ENCODE measurements around the gene BCAN. TPM values are rescaled to one million over a fixed set of nuclear protein-coding genes. Genes with fewer than 3 reads are reported as not detected.

BCAN gene
- total and polyA plus RNA-seq, 2 experiments from 2014 or later: 2.3 to 5.5 TPM

DNA sequence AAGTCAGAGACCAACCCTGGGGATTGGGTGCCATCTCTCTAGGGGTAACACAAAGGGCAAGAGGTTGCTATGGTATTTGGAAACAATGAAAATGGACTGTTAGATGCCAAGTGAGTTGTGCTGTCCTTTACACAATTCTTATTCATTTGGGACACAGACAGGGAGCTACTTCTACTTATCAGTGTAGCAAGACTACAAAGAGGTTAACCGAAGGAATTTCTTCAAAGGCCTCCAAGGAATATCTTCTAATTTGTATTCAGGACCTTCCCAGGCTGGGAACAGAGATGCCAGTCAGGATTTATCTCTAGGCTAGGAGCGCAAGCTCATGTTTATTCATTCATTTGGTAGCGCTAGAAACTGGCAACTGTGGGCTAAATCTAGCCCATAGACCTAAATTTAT, 47.7 kb upstream of the BCAN start (continued):
- TF ChIP-seq ETS1 (IDR thresholded peaks at IDR 0.05) (no peak), STAT1 (IDR thresholded peaks at IDR 0.05; ENCODE audit: unreplicated experiment) (no peak), EZH2 (IDR thresholded peaks at IDR 0.05; ENCODE audit: low read depth, unreplicated experiment) (no peak)

- TF ChIP-seq EZH2phosphoT487 (IDR thresholded peaks at IDR 0.05; ENCODE audit: unreplicated experiment) (no peak), NANOG (IDR thresholded peaks at IDR 0.05; ENCODE audit: borderline replicate concordance) (no peak), JUNB (IDR thresholded peaks at IDR 0.05; ENCODE audit: unreplicated experiment) (no peak), CTCF (conservative IDR thresholded peaks at IDR 0.05; ENCODE audit: low read depth in 2 of 2) (no peak), ZNF331 (CRISPR knock-in tag; IDR thresholded peaks at IDR 0.05; ENCODE audit: low read depth) (no peak), ZNF114 (CRISPR knock-in tag; IDR thresholded peaks at IDR 0.05) (no peak), POLR2AphosphoS5 (IDR thresholded peaks at IDR 0.05; ENCODE audit: low read depth) (no peak), CREB1 (CRISPR knock-in tag; IDR thresholded peaks at IDR 0.05; ENCODE audit: low read depth) (no peak)
- TF ChIP-seq, protein P1, sequence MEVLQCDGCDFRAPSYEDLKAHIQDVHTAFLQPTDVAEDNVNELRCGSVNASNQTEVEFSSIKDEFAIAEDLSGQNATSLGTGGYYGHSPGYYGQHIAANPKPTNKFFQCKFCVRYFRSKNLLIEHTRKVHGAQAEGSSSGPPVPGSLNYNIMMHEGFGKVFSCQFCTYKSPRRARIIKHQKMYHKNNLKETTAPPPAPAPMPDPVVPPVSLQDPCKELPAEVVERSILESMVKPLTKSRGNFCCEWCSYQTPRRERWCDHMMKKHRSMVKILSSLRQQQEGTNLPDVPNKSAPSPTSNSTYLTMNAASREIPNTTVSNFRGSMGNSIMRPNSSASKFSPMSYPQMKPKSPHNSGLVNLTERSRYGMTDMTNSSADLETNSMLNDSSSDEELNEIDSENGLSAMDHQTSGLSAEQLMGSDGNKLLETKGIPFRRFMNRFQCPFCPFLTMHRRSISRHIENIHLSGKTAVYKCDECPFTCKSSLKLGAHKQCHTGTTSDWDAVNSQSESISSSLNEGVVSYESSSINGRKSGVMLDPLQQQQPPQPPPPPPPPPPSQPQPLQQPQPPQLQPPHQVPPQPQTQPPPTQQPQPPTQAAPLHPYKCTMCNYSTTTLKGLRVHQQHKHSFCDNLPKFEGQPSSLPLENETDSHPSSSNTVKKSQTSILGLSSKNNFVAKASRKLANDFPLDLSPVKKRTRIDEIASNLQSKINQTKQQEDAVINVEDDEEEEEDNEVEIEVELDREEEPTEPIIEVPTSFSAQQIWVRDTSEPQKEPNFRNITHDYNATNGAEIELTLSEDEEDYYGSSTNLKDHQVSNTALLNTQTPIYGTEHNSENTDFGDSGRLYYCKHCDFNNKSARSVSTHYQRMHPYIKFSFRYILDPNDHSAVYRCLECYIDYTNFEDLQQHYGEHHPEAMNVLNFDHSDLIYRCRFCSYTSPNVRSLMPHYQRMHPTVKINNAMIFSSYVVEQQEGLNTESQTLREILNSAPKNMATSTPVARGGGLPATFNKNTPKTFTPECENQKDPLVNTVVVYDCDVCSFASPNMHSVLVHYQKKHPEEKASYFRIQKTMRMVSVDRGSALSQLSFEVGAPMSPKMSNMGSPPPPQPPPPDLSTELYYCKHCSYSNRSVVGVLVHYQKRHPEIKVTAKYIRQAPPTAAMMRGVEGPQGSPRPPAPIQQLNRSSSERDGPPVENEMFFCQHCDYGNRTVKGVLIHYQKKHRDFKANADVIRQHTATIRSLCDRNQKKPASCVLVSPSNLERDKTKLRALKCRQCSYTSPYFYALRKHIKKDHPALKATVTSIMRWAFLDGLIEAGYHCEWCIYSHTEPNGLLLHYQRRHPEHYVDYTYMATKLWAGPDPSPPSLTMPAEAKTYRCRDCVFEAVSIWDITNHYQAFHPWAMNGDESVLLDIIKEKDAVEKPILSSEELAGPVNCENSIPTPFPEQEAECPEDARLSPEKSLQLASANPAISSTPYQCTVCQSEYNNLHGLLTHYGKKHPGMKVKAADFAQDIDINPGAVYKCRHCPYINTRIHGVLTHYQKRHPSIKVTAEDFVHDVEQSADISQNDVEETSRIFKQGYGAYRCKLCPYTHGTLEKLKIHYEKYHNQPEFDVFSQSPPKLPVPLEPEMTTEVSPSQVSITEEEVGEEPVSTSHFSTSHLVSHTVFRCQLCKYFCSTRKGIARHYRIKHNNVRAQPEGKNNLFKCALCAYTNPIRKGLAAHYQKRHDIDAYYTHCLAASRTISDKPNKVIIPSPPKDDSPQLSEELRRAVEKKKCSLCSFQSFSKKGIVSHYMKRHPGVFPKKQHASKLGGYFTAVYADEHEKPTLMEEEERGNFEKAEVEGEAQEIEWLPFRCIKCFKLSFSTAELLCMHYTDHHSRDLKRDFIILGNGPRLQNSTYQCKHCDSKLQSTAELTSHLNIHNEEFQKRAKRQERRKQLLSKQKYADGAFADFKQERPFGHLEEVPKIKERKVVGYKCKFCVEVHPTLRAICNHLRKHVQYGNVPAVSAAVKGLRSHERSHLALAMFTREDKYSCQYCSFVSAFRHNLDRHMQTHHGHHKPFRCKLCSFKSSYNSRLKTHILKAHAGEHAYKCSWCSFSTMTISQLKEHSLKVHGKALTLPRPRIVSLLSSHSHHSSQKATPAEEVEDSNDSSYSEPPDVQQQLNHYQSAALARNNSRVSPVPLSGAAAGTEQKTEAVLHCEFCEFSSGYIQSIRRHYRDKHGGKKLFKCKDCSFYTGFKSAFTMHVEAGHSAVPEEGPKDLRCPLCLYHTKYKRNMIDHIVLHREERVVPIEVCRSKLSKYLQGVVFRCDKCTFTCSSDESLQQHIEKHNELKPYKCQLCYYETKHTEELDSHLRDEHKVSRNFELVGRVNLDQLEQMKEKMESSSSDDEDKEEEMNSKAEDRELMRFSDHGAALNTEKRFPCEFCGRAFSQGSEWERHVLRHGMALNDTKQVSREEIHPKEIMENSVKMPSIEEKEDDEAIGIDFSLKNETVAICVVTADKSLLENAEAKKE (CRISPR knock-in tag; IDR thresholded peaks at IDR 0.05): no peak
- TF ChIP-seq, protein P2, sequence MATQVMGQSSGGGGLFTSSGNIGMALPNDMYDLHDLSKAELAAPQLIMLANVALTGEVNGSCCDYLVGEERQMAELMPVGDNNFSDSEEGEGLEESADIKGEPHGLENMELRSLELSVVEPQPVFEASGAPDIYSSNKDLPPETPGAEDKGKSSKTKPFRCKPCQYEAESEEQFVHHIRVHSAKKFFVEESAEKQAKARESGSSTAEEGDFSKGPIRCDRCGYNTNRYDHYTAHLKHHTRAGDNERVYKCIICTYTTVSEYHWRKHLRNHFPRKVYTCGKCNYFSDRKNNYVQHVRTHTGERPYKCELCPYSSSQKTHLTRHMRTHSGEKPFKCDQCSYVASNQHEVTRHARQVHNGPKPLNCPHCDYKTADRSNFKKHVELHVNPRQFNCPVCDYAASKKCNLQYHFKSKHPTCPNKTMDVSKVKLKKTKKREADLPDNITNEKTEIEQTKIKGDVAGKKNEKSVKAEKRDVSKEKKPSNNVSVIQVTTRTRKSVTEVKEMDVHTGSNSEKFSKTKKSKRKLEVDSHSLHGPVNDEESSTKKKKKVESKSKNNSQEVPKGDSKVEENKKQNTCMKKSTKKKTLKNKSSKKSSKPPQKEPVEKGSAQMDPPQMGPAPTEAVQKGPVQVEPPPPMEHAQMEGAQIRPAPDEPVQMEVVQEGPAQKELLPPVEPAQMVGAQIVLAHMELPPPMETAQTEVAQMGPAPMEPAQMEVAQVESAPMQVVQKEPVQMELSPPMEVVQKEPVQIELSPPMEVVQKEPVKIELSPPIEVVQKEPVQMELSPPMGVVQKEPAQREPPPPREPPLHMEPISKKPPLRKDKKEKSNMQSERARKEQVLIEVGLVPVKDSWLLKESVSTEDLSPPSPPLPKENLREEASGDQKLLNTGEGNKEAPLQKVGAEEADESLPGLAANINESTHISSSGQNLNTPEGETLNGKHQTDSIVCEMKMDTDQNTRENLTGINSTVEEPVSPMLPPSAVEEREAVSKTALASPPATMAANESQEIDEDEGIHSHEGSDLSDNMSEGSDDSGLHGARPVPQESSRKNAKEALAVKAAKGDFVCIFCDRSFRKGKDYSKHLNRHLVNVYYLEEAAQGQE (IDR thresholded peaks at IDR 0.05; ENCODE audit: unreplicated experiment): no peak
- no peaks in the 10 kb centered on the region for H3K9me3 Mint-ChIP-seq
- Histone ChIP-seq H3K9me2 (ENCODE audit: insufficient read depth) (no peaks in the 10 kb centered on the region), H3K4me2 (no peak overlapping the region), H3K36me3 (ENCODE audit: insufficient read depth) (peaks cover 23% of the 10 kb centered on the region), H4K20me1 (replicated peaks; ENCODE audit: insufficient read depth) (peaks cover 23% of the 10 kb centered on the region), H3K4me3 (no peak overlapping the region), H3F3A (replicated peaks; ENCODE audit: low read depth) (peaks cover 54% of the 10 kb centered on the region), H3K79me2 (replicated peaks; ENCODE audit: insufficient read depth) (peaks cover 15% of the 10 kb centered on the region), H3K27me3 (ENCODE audit: insufficient read depth) (no peaks in the 10 kb centered on the region), H3K4me1 (ENCODE audit: insufficient read depth) (peaks cover 8% of the 10 kb centered on the region; the same call in 1 of the 2 replicates), H2AFZ (no peak overlapping the region), H3K27ac (ENCODE audit: low read depth) (no peak overlapping the region)
- no peak overlapping the region; the same call in 2 of the 3 replicates for H3K4me3 Mint-ChIP-seq
- H3K27ac Mint-ChIP-seq: no peak overlapping the region
- DNase-seq (ENCODE audit: low spot score): no peak
- H3K36me3 Mint-ChIP-seq (ENCODE audit: low read depth): peaks cover 66% of the 10 kb centered on the region
- no peak for ATAC-seq
- H3K4me1 Mint-ChIP-seq: peaks cover 17% of the 10 kb centered on the region
- peaks cover 4% of the 10 kb centered on the region for H3K27me3 Mint-ChIP-seq (ENCODE audit: insufficient read depth, low read depth, poor library complexity)
Observed at GRCh38 chr1:156595016-156595415, 46.9 kb upstream of the BCAN start.

All from GM23338 (cell line).